HepG2 (cell line): Measurements from ENCODE around the gene ARL4D. TPM values are rescaled to one million over a fixed set of nuclear protein-coding genes. Genes with fewer than 3 reads are reported as not detected.

Source experiments
- EZH2 ChIP-seq: conservative IDR thresholded peaks from 2 replicates; pipeline ENCODE4 v1.6.1; 2012; ENCODE audit warnings: mild to moderate bottlenecking, low read depth, low read length, moderate library complexity
- HMG20B ChIP-seq: conservative IDR thresholded peaks from 2 replicates; pipeline ENCODE4 v1.6.1; 2016; ENCODE audit warnings: missing genetic modification reagents, missing compliant biosample characterization
- KMT2B ChIP-seq: IDR thresholded peaks from 2 replicates; pipeline ENCODE4 v1.6.1; 2016; ENCODE audit warnings: missing genetic modification reagents, missing compliant biosample characterization
- RBAK ChIP-seq: sonication (generic); formaldehyde crosslinking; IDR thresholded peaks from 2 replicates; pipeline ENCODE4 v1.5.1; 2020; ENCODE audit warnings: mild to moderate bottlenecking, missing genetic modification reagents
- REL ChIP-seq: sonication (generic); formaldehyde crosslinking; conservative IDR thresholded peaks from 2 replicates; pipeline ENCODE4 v1.8.0; 2022; ENCODE audit warnings: mild to moderate bottlenecking, missing genetic modification reagents, moderate library complexity
- ZNF274 ChIP-seq: sonication (generic); formaldehyde crosslinking; IDR thresholded peaks from 2 replicates; pipeline ENCODE4 v1.5.1; 2020; ENCODE audit warnings: mild to moderate bottlenecking, missing genetic modification reagents
- ZNF350 ChIP-seq: sonication (generic); formaldehyde crosslinking; IDR thresholded peaks from 2 replicates; pipeline ENCODE4 v1.4.0; 2020; ENCODE audit warnings: mild to moderate bottlenecking, low read depth, missing genetic modification reagents, borderline replicate concordance
- polyA plus RNA-seq, 8 experiments: library from polyadenylated mRNA; depleted of rRNA in 3 of 8; stranded (reverse) in 7 of 8; unstranded in 1 of 8; fragments of >200 nt; fragmentation: Illumina TruSeq in 4 of 8; extraction: Trizol in 4 of 8; gene quantifications; 2 replicates each; pipeline versions ENCODE4 v1.2.1 to v1.2.3, GENCODE V29; 2011 to 2016; ENCODE audit warnings: low read depth in 4 of 8, missing spikeins in 1 of 8, mixed read lengths in 1 of 8; ENCODE audit not compliant: insufficient read depth in 1 of 8
- total RNA-seq, 5 experiments: library from RNA; depleted of rRNA; stranded (reverse); fragments of >200 nt; fragmentation: Illumina TruSeq; extraction: Trizol; gene quantifications; 2 replicates each; pipeline ENCODE4 v1.2.3, GENCODE V29; 2016; ENCODE audit warnings: low read depth in 1 of 5
- TF ChIP-seq, protein P1 (sequence below): sonication (generic); formaldehyde crosslinking; IDR thresholded peaks from 2 replicates; pipeline ENCODE4; 2020; ENCODE audit warnings: missing genetic modification reagents, mild to moderate bottlenecking, borderline replicate concordance
- TF ChIP-seq, protein P2 (sequence below): IDR thresholded peaks from 2 replicates; pipeline ENCODE4 v1.6.1; 2016
- TF ChIP-seq, protein P3 (sequence below): sonication (generic); formaldehyde crosslinking; IDR thresholded peaks from 2 replicates; pipeline ENCODE4 v1.5.0; 2020; ENCODE audit warnings: missing genetic modification reagents
- TF ChIP-seq, protein P4 (sequence below): sonication (generic); formaldehyde crosslinking; IDR thresholded peaks from 2 replicates; pipeline ENCODE4 v1.8.1; 2022; ENCODE audit warnings: mild to moderate bottlenecking, missing genetic modification reagents
- TF ChIP-seq, protein P5 (sequence below): sonication (generic); formaldehyde crosslinking; IDR thresholded peaks from 2 replicates; pipeline ENCODE4 v1.5.0; 2020; ENCODE audit warnings: mild to moderate bottlenecking, low read depth, missing genetic modification reagents, borderline replicate concordance
- TF ChIP-seq, protein P6 (sequence below): IDR thresholded peaks from 2 replicates; pipeline ENCODE4 v1.6.1; 2018; ENCODE audit warnings: missing genetic modification reagents, mild to moderate bottlenecking, missing compliant biosample characterization

The ARL4D gene
- total and polyA plus RNA-seq, 2 of the 13 experiments (the other 11 are each of a cell fraction or from before 2014, with no cell fraction given) = 9.0 to 25.9 TPM

DNA sequence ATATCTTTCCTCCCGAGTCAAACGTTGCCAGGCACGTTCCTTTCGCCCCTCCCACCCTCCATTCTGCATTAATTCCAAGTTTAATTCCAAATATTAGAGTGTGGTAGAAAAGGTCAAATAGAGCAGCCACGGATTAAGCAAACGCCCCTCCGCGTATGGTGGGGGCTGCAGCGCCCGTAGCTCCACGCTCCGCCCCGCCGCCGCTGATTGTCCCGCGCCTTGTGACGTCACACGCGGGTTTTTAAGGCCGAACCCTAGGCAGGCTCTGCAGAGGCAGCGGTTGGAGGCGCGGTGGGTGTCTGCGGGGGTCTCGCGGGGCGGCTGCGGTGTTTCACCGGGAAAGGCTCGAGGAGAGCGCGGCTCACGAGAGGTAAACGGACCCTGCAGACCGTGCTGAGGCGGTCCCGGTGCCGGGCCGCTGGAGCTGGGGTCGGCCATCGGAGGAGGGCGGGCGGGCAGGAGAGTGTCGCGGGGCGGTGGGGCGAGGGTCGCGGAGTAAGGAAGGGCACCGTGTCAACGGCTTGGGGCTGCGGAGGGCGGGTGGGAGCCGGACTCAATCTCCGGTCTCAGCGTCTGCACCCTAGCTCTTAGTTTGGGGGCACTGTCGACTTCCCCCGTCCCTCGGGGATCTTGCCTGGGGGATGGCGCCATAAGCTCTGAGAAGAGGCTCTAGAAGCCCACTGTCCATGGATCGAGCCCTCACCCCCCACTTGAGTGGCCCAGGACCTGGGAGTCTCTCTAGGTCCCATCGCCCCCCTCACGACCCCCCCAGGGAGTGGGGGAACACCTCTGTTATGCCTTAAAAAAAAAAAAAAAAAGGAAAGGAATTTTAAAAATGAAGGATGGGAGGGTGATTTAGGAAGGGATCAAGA is at the start of gene ARL4D (continued):
- TF ChIP-seq, protein P1, sequence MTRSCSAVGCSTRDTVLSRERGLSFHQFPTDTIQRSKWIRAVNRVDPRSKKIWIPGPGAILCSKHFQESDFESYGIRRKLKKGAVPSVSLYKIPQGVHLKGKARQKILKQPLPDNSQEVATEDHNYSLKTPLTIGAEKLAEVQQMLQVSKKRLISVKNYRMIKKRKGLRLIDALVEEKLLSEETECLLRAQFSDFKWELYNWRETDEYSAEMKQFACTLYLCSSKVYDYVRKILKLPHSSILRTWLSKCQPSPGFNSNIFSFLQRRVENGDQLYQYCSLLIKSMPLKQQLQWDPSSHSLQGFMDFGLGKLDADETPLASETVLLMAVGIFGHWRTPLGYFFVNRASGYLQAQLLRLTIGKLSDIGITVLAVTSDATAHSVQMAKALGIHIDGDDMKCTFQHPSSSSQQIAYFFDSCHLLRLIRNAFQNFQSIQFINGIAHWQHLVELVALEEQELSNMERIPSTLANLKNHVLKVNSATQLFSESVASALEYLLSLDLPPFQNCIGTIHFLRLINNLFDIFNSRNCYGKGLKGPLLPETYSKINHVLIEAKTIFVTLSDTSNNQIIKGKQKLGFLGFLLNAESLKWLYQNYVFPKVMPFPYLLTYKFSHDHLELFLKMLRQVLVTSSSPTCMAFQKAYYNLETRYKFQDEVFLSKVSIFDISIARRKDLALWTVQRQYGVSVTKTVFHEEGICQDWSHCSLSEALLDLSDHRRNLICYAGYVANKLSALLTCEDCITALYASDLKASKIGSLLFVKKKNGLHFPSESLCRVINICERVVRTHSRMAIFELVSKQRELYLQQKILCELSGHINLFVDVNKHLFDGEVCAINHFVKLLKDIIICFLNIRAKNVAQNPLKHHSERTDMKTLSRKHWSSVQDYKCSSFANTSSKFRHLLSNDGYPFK (CRISPR knock-in tag) = no peak
- TF ChIP-seq KMT2B (CRISPR knock-in tag) = peak; percentile 85
- peak; percentile 54; the same call in 1 of the 2 replicates for TF ChIP-seq ZNF350 (CRISPR knock-in tag)
- 0 out of 2 replicates have a peak, but pooled peaks have one; percentile 70 for TF ChIP-seq REL (CRISPR knock-in tag)
- peak; percentile 94 for TF ChIP-seq ZNF274
- peak; percentile 34; the same call in 1 of the 2 replicates for TF ChIP-seq HMG20B (CRISPR knock-in tag)
- no peak for TF ChIP-seq RBAK (CRISPR knock-in tag)
- TF ChIP-seq, protein P2, sequence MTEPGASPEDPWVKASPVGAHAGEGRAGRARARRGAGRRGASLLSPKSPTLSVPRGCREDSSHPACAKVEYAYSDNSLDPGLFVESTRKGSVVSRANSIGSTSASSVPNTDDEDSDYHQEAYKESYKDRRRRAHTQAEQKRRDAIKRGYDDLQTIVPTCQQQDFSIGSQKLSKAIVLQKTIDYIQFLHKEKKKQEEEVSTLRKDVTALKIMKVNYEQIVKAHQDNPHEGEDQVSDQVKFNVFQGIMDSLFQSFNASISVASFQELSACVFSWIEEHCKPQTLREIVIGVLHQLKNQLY (CRISPR knock-in tag) = peak; percentile 67; the same call in 1 of the 2 replicates
- TF ChIP-seq, protein P3, sequence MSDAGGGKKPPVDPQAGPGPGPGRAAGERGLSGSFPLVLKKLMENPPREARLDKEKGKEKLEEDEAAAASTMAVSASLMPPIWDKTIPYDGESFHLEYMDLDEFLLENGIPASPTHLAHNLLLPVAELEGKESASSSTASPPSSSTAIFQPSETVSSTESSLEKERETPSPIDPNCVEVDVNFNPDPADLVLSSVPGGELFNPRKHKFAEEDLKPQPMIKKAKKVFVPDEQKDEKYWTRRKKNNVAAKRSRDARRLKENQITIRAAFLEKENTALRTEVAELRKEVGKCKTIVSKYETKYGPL = no peak
- TF ChIP-seq, protein P4, sequence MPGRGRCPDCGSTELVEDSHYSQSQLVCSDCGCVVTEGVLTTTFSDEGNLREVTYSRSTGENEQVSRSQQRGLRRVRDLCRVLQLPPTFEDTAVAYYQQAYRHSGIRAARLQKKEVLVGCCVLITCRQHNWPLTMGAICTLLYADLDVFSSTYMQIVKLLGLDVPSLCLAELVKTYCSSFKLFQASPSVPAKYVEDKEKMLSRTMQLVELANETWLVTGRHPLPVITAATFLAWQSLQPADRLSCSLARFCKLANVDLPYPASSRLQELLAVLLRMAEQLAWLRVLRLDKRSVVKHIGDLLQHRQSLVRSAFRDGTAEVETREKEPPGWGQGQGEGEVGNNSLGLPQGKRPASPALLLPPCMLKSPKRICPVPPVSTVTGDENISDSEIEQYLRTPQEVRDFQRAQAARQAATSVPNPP (CRISPR knock-in tag) = peak; percentile 41; the same call in 1 of the 2 replicates
- TF ChIP-seq, protein P5, sequence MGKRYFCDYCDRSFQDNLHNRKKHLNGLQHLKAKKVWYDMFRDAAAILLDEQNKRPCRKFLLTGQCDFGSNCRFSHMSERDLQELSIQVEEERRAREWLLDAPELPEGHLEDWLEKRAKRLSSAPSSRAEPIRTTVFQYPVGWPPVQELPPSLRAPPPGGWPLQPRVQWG (CRISPR knock-in tag) = no peak
- TF ChIP-seq, protein P6, sequence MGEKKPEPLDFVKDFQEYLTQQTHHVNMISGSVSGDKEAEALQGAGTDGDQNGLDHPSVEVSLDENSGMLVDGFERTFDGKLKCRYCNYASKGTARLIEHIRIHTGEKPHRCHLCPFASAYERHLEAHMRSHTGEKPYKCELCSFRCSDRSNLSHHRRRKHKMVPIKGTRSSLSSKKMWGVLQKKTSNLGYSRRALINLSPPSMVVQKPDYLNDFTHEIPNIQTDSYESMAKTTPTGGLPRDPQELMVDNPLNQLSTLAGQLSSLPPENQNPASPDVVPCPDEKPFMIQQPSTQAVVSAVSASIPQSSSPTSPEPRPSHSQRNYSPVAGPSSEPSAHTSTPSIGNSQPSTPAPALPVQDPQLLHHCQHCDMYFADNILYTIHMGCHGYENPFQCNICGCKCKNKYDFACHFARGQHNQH = peak; percentile 94
- no peak for TF ChIP-seq EZH2
